GM19025 (cell line): ENCODE results near the gene EFNA5.

ENCODE experiments used
- ATAC-seq: cut with Tn5 transposase; IDR thresholded peaks from one replicate; pipeline ENCODE4 v1.9.1; 2021; ENCODE audit warnings: mild to moderate bottlenecking, low read depth, moderate library complexity; ENCODE audit not compliant: unreplicated experiment

Gene EFNA5

GRCh38 chr5:107415762-107416161 lies 255.0 kb downstream of the EFNA5 start:
- peak; percentile 58 for ATAC-seq

GRCh38 chr5:107414802-107415201 lies 255.9 kb downstream of the EFNA5 start:
- no peak for ATAC-seq

GRCh38 chr5:107413754-107414153 lies 257.0 kb downstream of the EFNA5 start:
- no peak for ATAC-seq

GRCh38 chr5:107408564-107408963 lies 262.2 kb downstream of the EFNA5 start:
- ATAC-seq = peak; percentile 60

GRCh38 chr5:107407713-107408298 lies 262.9 kb downstream of the EFNA5 start:
- no peak for ATAC-seq

GRCh38 chr5:107404595-107405374 lies 266.0 kb downstream of the EFNA5 start:
- ATAC-seq = no peak

GRCh38 chr5:107403228-107403953 lies 267.3 kb downstream of the EFNA5 start:
- no peak for ATAC-seq

- ATAC-seq = no peak
Observed at GRCh38 chr5:107402434-107403227, 268.1 kb downstream of the EFNA5 start.

- ATAC-seq = no peak
Observed at GRCh38 chr5:107401470-107402122, 269.1 kb downstream of the EFNA5 start.

GRCh38 chr5:107400328-107400727 lies 270.4 kb downstream of the EFNA5 start:
- no peak for ATAC-seq

GRCh38 chr5:107398703-107399102 lies 272.0 kb downstream of the EFNA5 start:
- ATAC-seq = no peak

- peak; percentile 45 for ATAC-seq
Observed at GRCh38 chr5:107396351-107396690, 274.4 kb downstream of the EFNA5 start.

GRCh38 chr5:107395632-107396350 lies 274.9 kb downstream of the EFNA5 start:
- ATAC-seq = peak; percentile 84

GRCh38 chr5:107393851-107394250 lies 276.9 kb downstream of the EFNA5 start:
- ATAC-seq = no peak

- ATAC-seq = no peak
Observed at GRCh38 chr5:107391787-107392186, 278.9 kb downstream of the EFNA5 start.

- no peak for ATAC-seq
Observed at GRCh38 chr5:107389775-107390148, 281.0 kb downstream of the EFNA5 start.

GRCh38 chr5:107389130-107389774 lies 281.5 kb downstream of the EFNA5 start:
- peak; percentile 77 for ATAC-seq

GRCh38 chr5:107388141-107388861 lies 282.4 kb downstream of the EFNA5 start:
- peak; percentile 40 for ATAC-seq
